Stimulated activated CD8-positive, alpha-beta memory T cell treated with anti-CD3 and anti-CD28 coated beads, Interleukin-15, amount 100 ng/mL, for 1 hour (primary cell): ENCODE data around the gene MOB3C.

Experiments used
- DNase-seq: peaks from one replicate; pipeline ENCODE4 v3.0.0-alpha.2; 2020; ENCODE audit warnings: low read depth

The MOB3C gene

DNA sequence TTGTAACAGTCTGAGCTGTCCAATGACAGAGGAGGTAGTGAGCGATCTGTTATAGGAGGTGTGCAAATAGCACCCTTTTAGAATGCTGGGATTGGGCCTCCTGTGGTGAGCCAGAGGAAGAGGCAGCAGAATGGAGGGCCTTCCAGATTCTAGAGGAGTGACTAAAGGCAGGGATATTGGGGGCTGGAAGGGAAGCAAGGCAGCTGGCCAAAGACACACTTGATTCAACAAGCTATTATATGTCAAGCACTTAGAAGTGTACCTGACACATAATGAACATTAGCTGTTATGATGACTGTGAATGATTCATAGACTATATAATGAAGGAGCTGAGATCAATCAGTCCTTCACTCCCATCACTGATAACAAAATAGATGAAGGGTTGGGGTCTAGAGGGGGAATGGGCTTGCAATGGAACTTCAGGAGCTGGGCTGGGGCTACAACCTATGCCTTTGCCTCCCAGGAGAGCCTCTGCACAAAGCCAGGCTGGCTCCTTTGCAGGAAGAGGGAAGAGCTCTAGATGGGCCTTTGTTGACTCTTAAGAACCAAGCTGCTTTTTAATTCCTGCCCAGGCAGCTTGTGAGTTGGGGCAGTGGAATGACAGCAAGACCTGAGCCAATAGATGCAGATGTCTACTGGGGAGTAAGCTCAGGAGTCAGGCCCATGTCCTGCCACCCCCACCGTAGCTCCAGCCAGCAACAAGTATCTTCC, 10.2 kb downstream of the MOB3C start:
- no peak for DNase-seq

GRCh38 chr1:46605232-46605631, 11.4 kb downstream of the MOB3C start:
- DNase-seq = no peak

DNA sequence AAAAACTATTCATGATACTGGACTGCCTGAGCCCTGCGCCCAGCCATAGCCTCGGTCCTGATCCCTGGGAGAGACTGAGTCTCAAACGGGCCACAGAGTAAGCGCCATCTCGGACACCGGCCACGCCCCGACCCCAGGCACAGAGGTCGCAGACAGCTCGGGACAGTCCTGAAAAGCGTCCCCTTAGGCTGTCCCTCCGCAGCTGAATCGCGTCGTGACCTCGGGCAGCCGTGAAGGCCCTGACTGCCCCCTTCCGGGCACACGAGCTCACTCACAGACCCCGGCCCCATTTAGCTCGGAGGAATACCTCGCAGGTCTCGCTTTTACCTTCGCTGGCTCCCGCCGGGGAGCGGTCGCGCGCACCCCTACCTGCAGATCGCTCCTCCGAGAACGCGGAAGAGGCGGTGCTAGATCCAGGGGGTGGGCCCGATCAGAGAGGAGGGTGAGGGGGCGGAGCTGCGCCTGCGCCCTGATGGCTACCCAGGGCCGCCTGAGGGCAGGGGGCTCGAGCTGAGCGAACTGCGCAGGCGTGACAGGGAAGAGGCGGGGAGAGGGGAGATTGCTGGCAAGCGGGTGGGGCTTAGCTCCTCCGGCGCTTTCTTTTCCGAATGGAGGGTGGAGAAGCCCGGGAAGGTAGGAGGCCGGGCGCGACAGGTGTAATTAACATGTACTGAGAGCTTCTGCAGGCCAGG, 12.6 kb downstream of the MOB3C start, which contains the start of gene MKNK1:
Gene MKNK1, minus strand, starts transcription at position 411 of the 692 bp plus-strand sequence. CDS start 20,941 bp downstream, outside the sequence.
- peak; percentile 97 for DNase-seq

DNA sequence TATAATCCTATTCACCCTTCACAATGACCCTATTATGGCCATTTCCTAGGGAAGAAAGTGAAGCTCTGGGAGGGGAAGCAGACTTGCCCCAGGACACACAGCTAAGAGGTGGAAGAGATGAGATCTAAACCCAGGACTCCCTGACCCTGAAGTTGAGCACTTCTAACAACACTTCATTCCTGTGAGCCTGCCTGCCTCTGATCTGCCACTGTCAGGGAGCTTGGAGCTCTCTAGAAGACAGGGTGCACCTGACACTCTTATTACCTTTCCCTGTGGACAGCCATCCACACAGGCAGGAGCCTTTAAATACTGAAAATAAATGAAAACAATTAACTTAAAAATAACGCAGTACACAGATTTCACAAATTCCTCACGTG, 13.1 kb downstream of the MOB3C start:
- no peak for DNase-seq

- DNase-seq = no peak
Measured at GRCh38 chr1:46601257-46602007, 15.2 kb downstream of the MOB3C start.

GRCh38 chr1:46599059-46599970, 17.3 kb downstream of the MOB3C start:
- no peak for DNase-seq

DNA sequence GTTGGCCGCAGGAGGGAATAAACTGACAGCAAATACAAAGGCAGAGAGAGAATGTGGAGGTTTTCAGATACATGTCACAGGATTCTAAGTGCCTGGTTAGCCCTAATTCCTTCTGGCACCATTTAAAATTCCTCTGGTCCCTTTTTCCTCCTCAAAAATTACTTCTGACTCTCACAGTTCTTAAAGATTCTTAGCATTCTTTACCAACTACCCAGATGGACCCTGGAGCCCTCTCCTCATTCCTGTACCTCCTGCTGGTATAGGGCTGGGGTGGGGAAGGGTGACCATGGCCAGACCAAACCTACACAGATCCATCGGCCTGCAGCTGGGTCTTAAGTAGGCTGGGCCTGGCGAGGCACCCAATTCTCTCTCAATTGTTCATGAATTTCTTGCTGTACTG, 19.8 kb downstream of the MOB3C start:
- no peak for DNase-seq

DNA sequence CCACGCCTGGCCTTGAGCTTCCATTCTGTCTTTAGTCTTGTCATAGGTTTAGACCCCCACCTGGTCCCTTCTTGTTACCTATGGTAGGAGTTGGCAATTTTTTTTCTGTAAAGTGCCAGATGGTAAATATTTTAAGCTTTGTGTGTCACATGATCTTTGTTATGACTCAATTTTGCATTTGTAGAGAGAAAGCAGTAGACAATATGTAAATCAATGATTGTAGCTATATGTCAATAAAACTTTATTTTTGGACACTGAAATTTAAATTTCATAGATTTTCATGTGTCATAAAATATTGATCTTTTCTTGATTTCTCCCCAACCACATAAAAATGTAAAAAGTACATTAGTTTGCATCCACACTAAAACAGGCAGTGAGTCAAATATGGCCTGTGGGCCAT, 20.6 kb downstream of the MOB3C start:
- DNase-seq = no peak

GRCh38 chr1:46595127-46595526, 21.5 kb downstream of the MOB3C start:
- no peak for DNase-seq

DNA sequence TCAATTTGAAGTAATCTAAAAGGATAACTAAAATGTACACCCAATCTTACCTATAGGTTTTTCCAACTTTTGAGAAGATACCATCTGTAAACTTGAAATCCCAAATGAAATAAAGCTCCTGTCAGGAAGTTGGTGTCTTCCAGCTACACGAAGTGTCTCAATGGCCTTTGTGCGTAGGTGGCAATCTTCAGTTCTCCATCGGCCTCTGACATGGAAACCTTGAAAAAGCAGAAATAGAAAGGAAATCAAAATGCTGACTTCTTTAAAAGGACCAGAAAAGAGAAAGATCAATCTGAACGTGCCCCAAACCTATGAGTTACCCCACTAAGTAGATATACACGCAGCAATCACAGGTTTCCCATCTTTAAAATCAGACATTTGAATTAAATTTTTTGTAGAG, 22.5 kb downstream of the MOB3C start:
- no peak for DNase-seq

GRCh38 chr1:46592823-46593222, 23.8 kb downstream of the MOB3C start:
- DNase-seq = no peak

GRCh38 chr1:46589529-46589928, 27.1 kb downstream of the MOB3C start:
- DNase-seq = no peak

GRCh38 chr1:46587069-46587468, 29.5 kb downstream of the MOB3C start:
- no peak for DNase-seq

GRCh38 chr1:46585312-46585938, 31.2 kb downstream of the MOB3C start:
- no peak for DNase-seq

DNA sequence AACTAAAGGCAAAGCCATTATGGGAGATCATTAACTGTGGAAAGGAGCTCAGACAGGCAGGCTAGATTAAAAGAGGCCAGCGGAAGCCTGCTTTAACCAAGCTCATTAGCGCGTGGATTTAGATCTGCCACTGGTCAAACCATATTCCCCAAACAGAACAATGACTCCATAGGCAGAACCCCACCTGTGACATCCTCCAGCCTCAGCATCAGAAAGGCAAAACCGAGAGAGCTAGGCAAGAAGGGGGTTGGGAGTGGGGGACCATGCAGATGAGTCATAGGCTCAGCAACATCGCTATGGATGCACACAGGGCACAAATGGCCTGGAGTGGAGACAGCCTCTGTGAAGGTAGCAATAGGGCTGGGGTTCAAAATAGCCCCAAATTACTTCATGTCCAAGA, 33.1 kb downstream of the MOB3C start:
- DNase-seq = no peak

DNA sequence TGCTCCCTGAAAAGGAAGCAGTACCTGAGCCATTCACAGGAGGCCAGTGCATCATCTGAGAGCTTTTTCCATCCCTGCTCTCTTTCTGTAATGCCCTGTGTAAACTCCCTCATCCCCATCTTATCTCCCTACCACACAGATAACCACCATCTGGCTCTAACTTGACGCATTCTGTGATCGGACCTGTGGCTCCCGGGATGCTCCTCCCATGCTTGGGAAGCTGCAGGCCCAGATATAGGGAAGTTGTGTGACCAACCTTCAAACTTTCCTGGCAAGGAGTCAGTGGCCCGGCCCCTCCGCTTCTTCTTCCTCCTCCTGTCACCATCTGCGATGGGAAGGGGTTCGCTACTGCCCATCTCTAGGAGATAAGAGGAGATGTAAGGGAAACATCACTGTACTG, 33.6 kb downstream of the MOB3C start:
- DNase-seq = no peak

DNA sequence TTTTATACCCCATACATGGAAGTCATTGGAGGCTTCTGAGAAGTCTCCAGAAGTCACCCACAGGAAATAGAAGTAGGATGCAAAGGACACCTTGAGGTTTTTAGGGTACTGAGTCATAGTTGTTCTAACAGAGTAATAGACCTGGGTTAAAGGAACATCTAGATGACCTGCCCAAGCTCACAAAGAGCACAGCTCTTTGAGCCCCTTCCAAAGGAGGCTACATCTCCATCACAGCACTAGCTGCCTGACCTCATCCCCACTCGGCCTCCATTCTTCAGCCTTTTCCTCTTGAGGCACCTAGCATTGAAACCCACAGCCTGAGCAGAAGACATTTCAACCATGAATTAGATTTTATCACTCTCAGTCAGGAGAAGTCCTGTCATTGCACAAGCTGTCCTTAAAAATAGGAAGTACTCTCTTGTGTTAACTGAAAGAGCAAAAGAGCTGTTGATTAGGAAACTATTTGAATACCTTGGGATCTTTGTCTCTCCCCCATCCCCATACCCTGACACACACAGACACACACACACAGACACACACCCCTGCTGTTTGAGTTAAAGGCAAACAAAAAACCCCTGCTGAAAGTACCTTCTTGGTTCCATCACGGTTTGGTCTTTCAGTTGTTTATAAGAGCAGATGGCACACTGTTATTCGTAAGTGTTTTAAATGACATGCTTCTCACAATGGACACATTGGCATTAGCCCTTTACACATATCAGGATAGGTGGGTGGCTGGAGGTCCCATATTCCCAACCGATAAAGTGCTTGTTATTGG, 34.7 kb downstream of the MOB3C start:
- DNase-seq = no peak

DNA sequence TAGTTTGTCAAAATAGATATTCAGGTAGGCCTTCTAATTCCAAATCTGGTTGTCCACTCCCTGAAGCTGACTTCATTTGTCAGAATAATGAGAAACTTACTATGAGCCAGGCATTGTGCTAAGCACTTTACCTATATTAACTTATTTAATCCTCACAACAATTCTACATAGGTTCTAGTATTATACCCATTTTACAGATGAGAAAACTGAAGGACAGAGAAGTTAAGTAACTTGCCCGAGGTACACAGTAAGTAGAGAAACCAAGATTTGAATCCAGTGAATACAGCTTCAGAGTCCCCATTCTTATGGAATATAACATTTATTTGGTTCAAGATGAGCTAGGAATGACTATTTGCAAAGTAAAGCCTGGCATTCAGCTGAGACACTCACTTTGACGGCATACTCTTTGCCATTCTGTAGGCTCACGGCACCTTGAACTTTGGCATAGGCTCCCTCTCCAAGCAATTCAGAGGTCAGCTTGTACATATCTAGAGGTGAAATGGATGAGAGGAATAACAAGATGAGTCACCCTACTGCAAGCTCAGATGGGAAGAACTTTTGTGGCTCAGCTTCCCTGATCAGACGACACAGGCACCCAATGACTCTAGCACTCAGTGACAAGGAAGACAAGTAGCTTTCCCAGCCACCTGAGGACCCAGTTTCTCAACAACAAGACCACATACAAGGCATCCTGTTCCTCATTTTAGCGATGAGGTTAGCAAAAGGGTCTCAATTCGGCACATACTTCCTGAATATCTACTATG, 36.3 kb downstream of the MOB3C start:
- no peak for DNase-seq

- no peak for DNase-seq
Measured at GRCh38 chr1:46577671-46578070, 38.9 kb downstream of the MOB3C start.

GRCh38 chr1:46576596-46576995, 40.0 kb downstream of the MOB3C start:
- DNase-seq = no peak
